Mesothelial cell of epicardium (in vitro differentiated cells): ENCODE measurements around the gene ARFGEF3. TPM values are rescaled to one million over a fixed set of nuclear protein-coding genes. Genes with fewer than 3 reads are reported as not detected.

Experiments used
- DNase-seq, 2 experiments: peaks; one replicate each; pipeline ENCODE4 v3.0.0; 2021; ENCODE audit warnings: low spot score in 2 of 2; ENCODE audit not compliant: unreplicated experiment in 2 of 2
- H3K27ac Mint-ChIP-seq: 2 replicates; pipeline ENCODE4 v1.8.0; 2021; ENCODE audit warnings: mixed read lengths
- H3K27me3 Mint-ChIP-seq: 2 replicates; pipeline ENCODE4 v1.8.0; 2021; ENCODE audit warnings: low read depth, mixed read lengths
- H3K36me3 Mint-ChIP-seq: 2 replicates; pipeline ENCODE4 v1.8.0; 2021; ENCODE audit warnings: mixed read lengths
- H3K4me1 Mint-ChIP-seq: 2 replicates; pipeline ENCODE4 v1.8.0; 2021; ENCODE audit warnings: mixed read lengths
- H3K4me3 Mint-ChIP-seq: 2 replicates; pipeline ENCODE4 v1.8.0; 2021; ENCODE audit warnings: mild to moderate bottlenecking, moderate library complexity, mixed read lengths
- H3K9me3 Mint-ChIP-seq: 2 replicates; pipeline ENCODE4 v1.8.0; 2021; ENCODE audit warnings: mixed read lengths
- CTCF ChIP-seq: fragments of 200-600 bp; sonication (generic); IDR thresholded peaks from one replicate; pipeline ENCODE4 v1.5.0; 2021; ENCODE audit warnings: antibody characterized with exemption; ENCODE audit not compliant: unreplicated experiment
- total RNA-seq: library from RNA; stranded (reverse); gene quantifications from 3 replicates; pipeline ENCODE4 v1.2.1, GENCODE V29; 2021

The ARFGEF3 gene
- total RNA-seq, 1 donor from 2014 or later = 6.1 TPM

- Mint-ChIP-seq H3K4me1 (peaks cover 21% of the 10 kb centered on the region), H3K9me3 (no peaks in the 10 kb centered on the region), H3K27me3 (no peaks in the 10 kb centered on the region), H3K36me3 (no peaks in the 10 kb centered on the region), H3K4me3 (no peak overlapping the region), H3K27ac (no peak overlapping the region)
- no peak for DNase-seq
- TF ChIP-seq CTCF = no peak
Measured at GRCh38 chr6:138225953-138226352, 64.2 kb downstream of the ARFGEF3 start.

- H3K27me3 Mint-ChIP-seq = no peaks in the 10 kb centered on the region
- no peak for DNase-seq
- H3K9me3 Mint-ChIP-seq = no peaks in the 10 kb centered on the region
- no peak for TF ChIP-seq CTCF
- H3K4me3 Mint-ChIP-seq = no peak overlapping the region
- H3K27ac Mint-ChIP-seq = no peak overlapping the region
- no peaks in the 10 kb centered on the region for H3K36me3 Mint-ChIP-seq
- H3K4me1 Mint-ChIP-seq = peaks cover 29% of the 10 kb centered on the region
Measured at GRCh38 chr6:138226700-138227315, 65.1 kb downstream of the ARFGEF3 start.

DNA sequence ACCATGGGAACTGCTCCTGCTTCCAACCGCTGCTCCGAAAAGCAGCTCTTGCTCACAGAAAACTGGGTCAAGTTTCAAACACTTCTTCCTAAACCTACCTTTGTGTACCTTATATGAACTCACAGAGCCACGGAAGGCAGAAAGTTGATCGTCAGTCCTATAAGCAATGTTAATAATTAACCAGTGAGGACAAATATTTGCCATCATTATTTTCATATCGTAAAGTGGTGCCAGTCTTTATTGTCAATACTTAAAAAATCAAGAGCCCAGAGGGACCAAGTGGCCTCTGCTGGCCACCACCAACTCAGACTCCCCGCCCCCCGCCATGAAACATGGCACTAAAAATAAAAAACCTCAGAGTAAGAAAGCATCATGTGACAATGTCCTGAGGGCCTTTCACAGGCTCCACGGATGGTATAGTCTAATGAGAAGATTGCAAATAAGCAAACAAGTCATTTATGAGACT, 65.6 kb downstream of the ARFGEF3 start:
- Mint-ChIP-seq H3K36me3 (no peaks in the 10 kb centered on the region), H3K27ac (no peak overlapping the region), H3K4me3 (no peak overlapping the region), H3K4me1 (peaks cover 29% of the 10 kb centered on the region), H3K27me3 (no peaks in the 10 kb centered on the region), H3K9me3 (no peaks in the 10 kb centered on the region)
- DNase-seq = no peak
- TF ChIP-seq CTCF = no peak

DNA sequence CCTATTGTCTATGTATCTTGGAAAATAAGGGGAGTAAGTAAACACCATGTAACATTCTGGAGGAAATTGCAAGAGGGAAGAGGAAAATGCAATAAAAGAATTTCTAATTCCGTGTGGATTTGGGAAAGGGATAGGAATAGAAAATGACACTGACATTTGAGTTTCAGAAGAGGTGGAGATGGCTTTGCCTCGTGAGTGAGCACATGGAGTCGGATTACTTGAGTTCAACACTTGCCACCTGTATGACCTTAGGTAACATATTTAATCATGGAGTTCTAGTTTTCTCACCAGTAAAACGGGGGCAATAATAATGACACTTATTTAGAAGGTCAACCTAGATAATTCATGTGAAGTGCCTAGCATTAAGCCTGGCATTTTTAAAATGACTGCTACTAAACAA, 67.3 kb downstream of the ARFGEF3 start:
- H3K27ac Mint-ChIP-seq = no peak overlapping the region
- peaks cover 32% of the 10 kb centered on the region for H3K4me1 Mint-ChIP-seq
- no peaks in the 10 kb centered on the region for H3K36me3 Mint-ChIP-seq
- no peaks in the 10 kb centered on the region for H3K9me3 Mint-ChIP-seq
- no peak overlapping the region for H3K4me3 Mint-ChIP-seq
- no peaks in the 10 kb centered on the region for H3K27me3 Mint-ChIP-seq
- no peak for DNase-seq
- TF ChIP-seq CTCF = no peak

GRCh38 chr6:138229663-138230179, 68.0 kb downstream of the ARFGEF3 start:
- Mint-ChIP-seq H3K27ac (no peak overlapping the region), H3K27me3 (no peaks in the 10 kb centered on the region)

More at GRCh38 chr6:138229663-138230179, 68.0 kb downstream of the ARFGEF3 start:
- Mint-ChIP-seq H3K9me3 (no peaks in the 10 kb centered on the region), H3K4me1 (peaks cover 38% of the 10 kb centered on the region), H3K36me3 (no peaks in the 10 kb centered on the region), H3K4me3 (no peak overlapping the region)
- DNase-seq = no peak
- no peak for TF ChIP-seq CTCF
